Measurements from ENCODE around the gene CYLD. TPM values are rescaled to one million over a fixed set of nuclear protein-coding genes. Genes with fewer than 3 reads are reported as not detected.

The CYLD gene
- total RNA-seq, 1 experiment from 2014 or later = 9.8 TPM

- ChIA-PET CTCF (no interaction called here), POLR2A (no interaction called here)
- intact Hi-C loops (cut with micrococcal nuclease; ENCODE audit: unreplicated experiment) = no loop called here
- H3K27me3 Mint-ChIP-seq (ENCODE audit: insufficient read depth, unreplicated experiment) = no peaks in the 10 kb centered on the region
- H3K27ac Mint-ChIP-seq (ENCODE audit: unreplicated experiment) = no peak overlapping the region
- H3K36me3 Mint-ChIP-seq (ENCODE audit: insufficient read depth, unreplicated experiment) = no peaks in the 10 kb centered on the region
- H3K4me3 ChIP-seq (ENCODE audit: low read depth, low read length) = no peak overlapping the region
- H3K36me3 ChIP-seq (ENCODE audit: control insufficient read depth, insufficient read depth, low read length) = no peaks in the 10 kb centered on the region
- H3K9me3 Mint-ChIP-seq (ENCODE audit: unreplicated experiment) = peaks cover 13% of the 10 kb centered on the region
- no peaks in the 10 kb centered on the region for H3K27me3 ChIP-seq (replicated peaks; ENCODE audit: control insufficient read depth, insufficient read depth, low read length)
- H3K4me1 Mint-ChIP-seq (ENCODE audit: low read depth, unreplicated experiment) = no peaks in the 10 kb centered on the region
- no peaks in the 10 kb centered on the region for H3K9me3 ChIP-seq
- DNase-seq = no peak
- no peaks in the 10 kb centered on the region for H3K4me1 ChIP-seq
- H3K4me3 Mint-ChIP-seq (ENCODE audit: unreplicated experiment) = no peak overlapping the region
- BruUV-seq (replicated peaks) = no TSS peak
- TF ChIP-seq CTCF (IDR thresholded peaks at IDR 0.05; ENCODE audit: insufficient read depth in 1 of 2, low read depth in 1 of 2, low read length in 1 of 2, severe bottlenecking in 1 of 2, unreplicated experiment in 1 of 2) = no peak
Observed at GRCh38 chr16:50765260-50765659, 23.4 kb downstream of the CYLD start.

GRCh38 chr16:50765861-50766260, 24.0 kb downstream of the CYLD start:
- no peak for TF ChIP-seq CTCF (IDR thresholded peaks at IDR 0.05; ENCODE audit: insufficient read depth in 1 of 2, low read depth in 1 of 2, low read length in 1 of 2, severe bottlenecking in 1 of 2, unreplicated experiment in 1 of 2)
- H3K36me3 Mint-ChIP-seq (ENCODE audit: insufficient read depth, unreplicated experiment) = no peaks in the 10 kb centered on the region
- intact Hi-C loops (cut with micrococcal nuclease; ENCODE audit: unreplicated experiment) = no loop called here

GRCh38 chr16:50767197-50767596, 25.3 kb downstream of the CYLD start:
- Mint-ChIP-seq H3K9me3 (ENCODE audit: unreplicated experiment) (peaks cover 13% of the 10 kb centered on the region), H3K27me3 (ENCODE audit: insufficient read depth, unreplicated experiment) (no peaks in the 10 kb centered on the region), H3K4me3 (ENCODE audit: unreplicated experiment) (no peak overlapping the region), H3K27ac (ENCODE audit: unreplicated experiment) (no peak overlapping the region), H3K36me3 (ENCODE audit: insufficient read depth, unreplicated experiment) (no peaks in the 10 kb centered on the region), H3K4me1 (ENCODE audit: low read depth, unreplicated experiment) (no peaks in the 10 kb centered on the region)
- Histone ChIP-seq H3K27me3 (replicated peaks; ENCODE audit: control insufficient read depth, insufficient read depth, low read length) (no peaks in the 10 kb centered on the region), H3K4me3 (ENCODE audit: low read depth, low read length) (no peak overlapping the region), H3K36me3 (ENCODE audit: control insufficient read depth, insufficient read depth, low read length) (no peaks in the 10 kb centered on the region), H3K9me3 (no peaks in the 10 kb centered on the region), H3K4me1 (no peaks in the 10 kb centered on the region)
- no peak for DNase-seq
- POLR2A ChIA-PET = no interaction called here
- intact Hi-C loops (cut with micrococcal nuclease; ENCODE audit: unreplicated experiment) = no loop called here
- BruUV-seq (replicated peaks) = no TSS peak
- no peak for TF ChIP-seq CTCF (IDR thresholded peaks at IDR 0.05; ENCODE audit: insufficient read depth in 1 of 2, low read depth in 1 of 2, low read length in 1 of 2, severe bottlenecking in 1 of 2, unreplicated experiment in 1 of 2)
- CTCF ChIA-PET = interaction anchor here (1.4 kb wide), 1 partner anchor 39 kb away, joined by 4 read pairs; no protein-coding TSS in a partner anchor

More at GRCh38 chr16:50765861-50766260, 24.0 kb downstream of the CYLD start:
- no peaks in the 10 kb centered on the region for H3K9me3 ChIP-seq
- H3K4me3 Mint-ChIP-seq (ENCODE audit: unreplicated experiment) = no peak overlapping the region
- no TSS peak for BruUV-seq (replicated peaks)
- no peaks in the 10 kb centered on the region for H3K27me3 ChIP-seq (replicated peaks; ENCODE audit: control insufficient read depth, insufficient read depth, low read length)
- H3K27ac Mint-ChIP-seq (ENCODE audit: unreplicated experiment) = no peak overlapping the region
- ChIA-PET POLR2A (no interaction called here), CTCF (no interaction called here)
- no peaks in the 10 kb centered on the region for H3K27me3 Mint-ChIP-seq (ENCODE audit: insufficient read depth, unreplicated experiment)
- H3K36me3 ChIP-seq (ENCODE audit: control insufficient read depth, insufficient read depth, low read length) = no peaks in the 10 kb centered on the region
- H3K4me1 Mint-ChIP-seq (ENCODE audit: low read depth, unreplicated experiment) = no peaks in the 10 kb centered on the region
- H3K4me1 ChIP-seq = no peaks in the 10 kb centered on the region
- no peak overlapping the region for H3K4me3 ChIP-seq (ENCODE audit: low read depth, low read length)
- H3K9me3 Mint-ChIP-seq (ENCODE audit: unreplicated experiment) = peaks cover 13% of the 10 kb centered on the region
- no peak for DNase-seq

Measured in Caco-2 (cell line).